NCI-H1105 treated with DMSO at 0.1 percent for 48 hours (cell line): ENCODE results near the gene SND1.

ENCODE experiments used
- DNase-seq: peaks from one replicate; lab custom pipeline; 2025; lab: John Stamatoyannopoulos, UW

Gene SND1

GRCh38 chr7:127870231-127870907 lies 218.4 kb downstream of the SND1 start:
- no peak for DNase-seq

GRCh38 chr7:127871226-127871625 lies 219.2 kb downstream of the SND1 start:
- DNase-seq: no peak

- DNase-seq: no peak
Observed at GRCh38 chr7:127872122-127872521, 220.1 kb downstream of the SND1 start.

GRCh38 chr7:127873151-127873550 lies 221.2 kb downstream of the SND1 start:
- no peak for DNase-seq

GRCh38 chr7:127873715-127874636 lies 222.0 kb downstream of the SND1 start:
- no peak for DNase-seq

GRCh38 chr7:127874951-127875608 lies 223.1 kb downstream of the SND1 start:
- no peak for DNase-seq

- no peak for DNase-seq
Observed at GRCh38 chr7:127876393-127876792, 224.4 kb downstream of the SND1 start.

- DNase-seq: no peak
Observed at GRCh38 chr7:127877951-127878350, 226.0 kb downstream of the SND1 start.

GRCh38 chr7:127878791-127879190 lies 226.8 kb downstream of the SND1 start:
- DNase-seq: no peak

- DNase-seq: no peak
Observed at GRCh38 chr7:127879436-127879835, 227.4 kb downstream of the SND1 start.

GRCh38 chr7:127879942-127880341 lies 227.9 kb downstream of the SND1 start:
- DNase-seq: no peak

GRCh38 chr7:127880454-127880853 lies 228.5 kb downstream of the SND1 start:
- DNase-seq: no peak

GRCh38 chr7:127881564-127881963 lies 229.6 kb downstream of the SND1 start:
- DNase-seq: no peak

GRCh38 chr7:127882313-127882920 lies 230.4 kb downstream of the SND1 start:
- DNase-seq: no peak

GRCh38 chr7:127884066-127884559 lies 232.1 kb downstream of the SND1 start:
- DNase-seq: no peak

GRCh38 chr7:127885222-127885772 lies 233.3 kb downstream of the SND1 start:
- no peak for DNase-seq

- no peak for DNase-seq
Observed at GRCh38 chr7:127885843-127886242, 233.8 kb downstream of the SND1 start.

- no peak for DNase-seq
Observed at GRCh38 chr7:127886248-127886647, 234.3 kb downstream of the SND1 start.

- no peak for DNase-seq
Observed at GRCh38 chr7:127887096-127887495, 235.1 kb downstream of the SND1 start.

GRCh38 chr7:127887631-127888030 lies 235.6 kb downstream of the SND1 start:
- DNase-seq: no peak

GRCh38 chr7:127888411-127888810 lies 236.4 kb downstream of the SND1 start:
- DNase-seq: no peak

- DNase-seq: no peak
Observed at GRCh38 chr7:127888825-127889224, 236.8 kb downstream of the SND1 start.
